Sigmoid colon (tissue), 7 donors: ENCODE data around the gene KREMEN1. TPM values are rescaled to one million over a fixed set of nuclear protein-coding genes. Genes with fewer than 3 reads are reported as not detected.

Experiments
- DNase-seq: peaks from one replicate; pipeline ENCODE4 v3.0.0-alpha.2; 2019
- H3K27ac ChIP-seq, 4 donors: fragments of 200-600 bp; sonication (generic); one replicate each; pipeline ENCODE4 v1.5.1; 2016 to 2019; ENCODE audit warnings: mild to moderate bottlenecking in 1 of 4
- H3K27me3 ChIP-seq, 3 donors: fragments of 200-600 bp; sonication (generic); one replicate each; pipeline ENCODE4 v1.5.1; 2019; ENCODE audit warnings: mild to moderate bottlenecking in 1 of 3
- H3K36me3 ChIP-seq, 4 donors: fragments of 200-600 bp; sonication (generic); one replicate each; pipeline ENCODE4 v1.5.1; 2016 to 2019
- H3K4me1 ChIP-seq, 4 donors: fragments of 200-600 bp; sonication (generic); one replicate each; pipeline ENCODE4 v1.5.1; 2017 to 2019
- H3K4me3 ChIP-seq, 4 donors: fragments of 200-600 bp; sonication (generic); one replicate each; pipeline ENCODE4 v1.5.1; 2017 to 2019; ENCODE audit warnings: mild to moderate bottlenecking in 2 of 4, moderate library complexity in 1 of 4
- H3K9me3 ChIP-seq, 4 donors: fragments of 200-600 bp in 3 of 4; sonication (generic) in 3 of 4; one replicate each; pipeline versions ENCODE4 v1.5.1 to v1.6.1; 2013 to 2019
- EP300 ChIP-seq, 4 donors: sonication (generic); formaldehyde crosslinking; IDR thresholded peaks; one replicate each; pipeline ENCODE4 v1.6.1; 2017; ENCODE audit warnings: antibody characterized with exemption in 4 of 4
- POLR2A ChIP-seq, 2 donors: fragments of 450-650 bp; IDR thresholded peaks; one replicate each; pipeline ENCODE4 v1.6.1; 2016; ENCODE audit warnings: antibody characterized with exemption in 2 of 2, mild to moderate bottlenecking in 2 of 2, moderate library complexity in 2 of 2
- POLR2AphosphoS5 ChIP-seq, 4 donors: sonication (generic); formaldehyde crosslinking; IDR thresholded peaks; one replicate each; pipeline ENCODE4 v1.6.1; 2017; ENCODE audit warnings: antibody characterized with exemption in 4 of 4
- WGBS, 2 donors: extraction: QIAGEN DNeasy Blood & Tissue Kit; methylation state at CpG; one replicate each; pipeline ENCODE4 v1.1.7; 2013; 5-methylcytosine and 5-hydroxymethylcytosine counted together
- intact Hi-C: fragments of 100-400 bp; cut with DNase I; formaldehyde crosslinking; loops from one replicate; pipeline ENCODE4 v1.15.1; 2023
- polyA plus RNA-seq, 3 donors: library from polyadenylated mRNA; stranded (reverse); fragments of 200-250 nt; gene quantifications; one replicate each; pipeline ENCODE4 v1.2.3, GENCODE V29; 2013
- total RNA-seq, 4 donors: library from RNA; depleted of rRNA; stranded (reverse); fragments of >200 nt; gene quantifications; one replicate each; pipeline ENCODE4 v1.1.0, GENCODE V29; 2016
- TF ChIP-seq, protein P1 (sequence below), 4 experiments: fragments of 450-650 bp in 3 of 4; fragments of 200-600 bp in 1 of 4; IDR thresholded peaks; one replicate each; pipeline ENCODE4 v1.5.1; 2016 to 2019; ENCODE audit warnings: antibody characterized with exemption in 4 of 4, mild to moderate bottlenecking in 3 of 4, moderate library complexity in 2 of 4
- donor health status: healthy with polysubstance abuse.
- donor health status: Bipolar disorder and iron deficiency.
- donor health status: healthy.

KREMEN1 gene
- total and polyA plus RNA-seq, 7 donors, result 4.2 to 13.2 (median 6.7) TPM

DNA sequence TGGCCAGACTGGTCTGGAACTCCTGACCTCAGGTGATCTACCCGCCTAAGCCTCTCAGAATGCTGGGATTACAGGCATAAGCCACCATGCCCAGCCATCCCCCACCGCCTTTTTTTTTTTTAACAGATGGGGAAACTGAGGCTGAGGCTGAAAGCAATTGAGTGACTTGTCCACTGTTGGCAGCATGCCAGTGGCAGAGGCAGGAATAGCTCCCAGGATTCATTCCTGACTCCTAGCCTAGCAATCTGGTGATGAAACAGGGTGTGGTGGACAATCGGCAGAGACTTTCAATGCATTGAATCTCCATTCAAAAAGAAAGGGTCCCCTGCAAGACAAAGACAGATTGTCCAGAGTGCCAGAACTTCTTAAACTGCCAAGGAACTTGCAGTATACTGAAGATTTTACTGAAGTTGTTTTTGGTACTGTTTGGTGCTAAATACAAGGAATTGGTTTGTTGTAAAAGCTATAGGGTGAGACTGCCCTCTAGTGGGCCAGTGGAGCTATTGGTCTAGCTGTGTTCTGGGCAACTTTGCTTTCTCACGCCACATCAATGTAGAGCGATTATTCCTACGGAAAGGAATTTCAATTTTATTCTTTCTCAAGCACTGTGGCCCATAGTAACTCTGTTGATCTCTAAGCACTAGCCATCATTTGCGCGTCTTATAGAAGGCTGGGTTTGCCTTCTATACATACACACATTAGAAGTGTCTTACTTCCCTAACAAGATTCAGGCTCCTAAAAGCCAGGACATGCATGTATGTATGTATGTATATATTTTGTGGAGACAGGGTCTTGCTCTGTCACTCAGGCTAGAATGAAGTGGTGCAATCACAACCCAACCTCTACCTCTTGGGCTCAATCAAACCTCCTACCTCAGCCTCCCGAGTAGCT is 32.2 kb upstream of the KREMEN1 start:
- Histone ChIP-seq H3K36me3 (peaks cover 0 to 25% (median 0%) of the 10 kb centered on the region in 4 donors), H3K4me1 (peaks cover 0 to 21% (median 15%) of the 10 kb centered on the region in 4 donors), H3K4me3 (no peak overlapping the region), H3K27ac (no peak overlapping the region), H3K27me3 (no peaks in the 10 kb centered on the region), H3K9me3 (no peaks in the 10 kb centered on the region)
- 29 to 36% methylated on average over 9 of the region's 9 CpGs for WGBS, 2 donors
- TF ChIP-seq, protein P1, sequence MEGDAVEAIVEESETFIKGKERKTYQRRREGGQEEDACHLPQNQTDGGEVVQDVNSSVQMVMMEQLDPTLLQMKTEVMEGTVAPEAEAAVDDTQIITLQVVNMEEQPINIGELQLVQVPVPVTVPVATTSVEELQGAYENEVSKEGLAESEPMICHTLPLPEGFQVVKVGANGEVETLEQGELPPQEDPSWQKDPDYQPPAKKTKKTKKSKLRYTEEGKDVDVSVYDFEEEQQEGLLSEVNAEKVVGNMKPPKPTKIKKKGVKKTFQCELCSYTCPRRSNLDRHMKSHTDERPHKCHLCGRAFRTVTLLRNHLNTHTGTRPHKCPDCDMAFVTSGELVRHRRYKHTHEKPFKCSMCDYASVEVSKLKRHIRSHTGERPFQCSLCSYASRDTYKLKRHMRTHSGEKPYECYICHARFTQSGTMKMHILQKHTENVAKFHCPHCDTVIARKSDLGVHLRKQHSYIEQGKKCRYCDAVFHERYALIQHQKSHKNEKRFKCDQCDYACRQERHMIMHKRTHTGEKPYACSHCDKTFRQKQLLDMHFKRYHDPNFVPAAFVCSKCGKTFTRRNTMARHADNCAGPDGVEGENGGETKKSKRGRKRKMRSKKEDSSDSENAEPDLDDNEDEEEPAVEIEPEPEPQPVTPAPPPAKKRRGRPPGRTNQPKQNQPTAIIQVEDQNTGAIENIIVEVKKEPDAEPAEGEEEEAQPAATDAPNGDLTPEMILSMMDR (IDR thresholded peaks at IDR 0.05), result peak; percentile 87 to 97 (median 94)
- TF ChIP-seq POLR2AphosphoS5 (IDR thresholded peaks at IDR 0.05), result no peak
- peak; percentile 81 for DNase-seq
- intact Hi-C loops, result loop anchor here (1.0 to 5.0 kb wide), 2 partner anchors 184 to 433 kb away; no protein-coding TSS in a partner anchor

DNA sequence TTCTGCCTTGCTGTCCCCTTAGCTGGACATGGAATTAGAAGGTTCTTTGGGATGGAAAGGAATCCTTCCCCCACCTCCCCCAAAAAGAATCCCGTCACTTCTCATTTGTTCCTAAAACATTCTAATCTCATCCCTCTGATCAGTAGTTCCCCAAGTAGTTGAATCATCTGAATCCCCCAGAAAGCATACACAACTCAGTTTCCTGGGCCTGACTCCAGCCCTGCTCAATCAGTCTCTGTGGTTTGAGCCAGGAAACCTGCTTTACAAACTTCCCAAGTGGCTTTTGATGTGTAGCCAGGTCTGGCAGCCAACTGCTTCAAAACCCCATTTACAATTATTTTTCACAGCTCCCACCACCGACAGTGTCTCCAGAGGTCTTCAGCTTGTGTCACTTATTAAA is 31.4 kb upstream of the KREMEN1 start:
- Histone ChIP-seq H3K27me3 (no peaks in the 10 kb centered on the region), H3K9me3 (no peaks in the 10 kb centered on the region), H3K4me3 (no peak overlapping the region), H3K27ac (no peak overlapping the region), H3K4me1 (peaks cover 0 to 21% (median 15%) of the 10 kb centered on the region in 4 donors), H3K36me3 (peaks cover 0 to 32% (median 2%) of the 10 kb centered on the region in 4 donors)
- 30 to 51% methylated on average over 2 of the region's 2 CpGs for WGBS, 2 donors
- no peak for DNase-seq
- intact Hi-C loops, result loop anchor here (5.0 kb wide), 1 partner anchor 434 kb away; no protein-coding TSS in a partner anchor
- no peak for TF ChIP-seq POLR2A (IDR thresholded peaks at IDR 0.05)
- no peak for TF ChIP-seq EP300 (IDR thresholded peaks at IDR 0.05)
- TF ChIP-seq, protein P1 (IDR thresholded peaks at IDR 0.05), result no peak
- no peak for TF ChIP-seq POLR2AphosphoS5 (IDR thresholded peaks at IDR 0.05)

DNA sequence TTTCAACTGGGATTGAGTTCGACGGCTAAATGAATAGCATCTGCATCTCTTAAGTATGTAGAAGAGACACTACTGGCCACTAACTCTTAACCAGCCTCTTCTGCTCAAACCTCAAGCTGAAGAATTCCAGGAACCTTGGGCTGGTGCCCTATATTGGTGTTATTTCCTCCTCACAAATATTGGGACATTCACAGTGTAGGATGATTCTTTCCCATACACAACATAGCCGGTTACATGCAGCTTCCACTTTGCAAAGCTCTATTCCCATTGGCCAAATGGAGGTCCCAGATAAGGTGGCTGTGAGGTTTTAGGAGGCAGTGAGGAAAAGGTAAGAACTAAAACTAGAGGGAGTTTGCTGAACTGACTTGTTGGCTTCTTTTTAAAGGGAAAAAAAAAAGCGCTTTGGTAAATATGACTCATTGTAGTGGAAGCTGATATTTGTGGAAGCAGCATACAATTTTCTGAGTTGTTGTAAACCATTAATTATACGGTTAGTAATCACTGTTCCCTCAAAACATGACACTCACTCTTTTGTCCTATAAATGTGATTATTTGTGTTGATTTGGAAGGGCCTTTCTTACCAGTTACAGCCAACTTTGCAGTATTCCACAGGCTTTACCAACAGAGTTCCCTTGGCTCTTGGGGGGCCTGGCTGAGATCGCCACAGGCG is 28.8 kb upstream of the KREMEN1 start:
- no peaks in the 10 kb centered on the region for H3K9me3 ChIP-seq
- H3K36me3 ChIP-seq, result peaks cover 2 to 59% (median 16%) of the 10 kb centered on the region in 4 donors
- no peak for DNase-seq
- no peak for TF ChIP-seq EP300 (IDR thresholded peaks at IDR 0.05)
- TF ChIP-seq, protein P1 (IDR thresholded peaks at IDR 0.05), result no peak
- TF ChIP-seq POLR2AphosphoS5 (IDR thresholded peaks at IDR 0.05), result no peak
- TF ChIP-seq POLR2A (IDR thresholded peaks at IDR 0.05), result no peak
- intact Hi-C loops, result loop anchor here (5.0 kb wide), 1 partner anchor 437 kb away; no protein-coding TSS in a partner anchor
- WGBS, 2 donors, result 80 to 83% methylated on average over 7 of the region's 7 CpGs
- H3K4me1 ChIP-seq, result peaks cover 0 to 21% (median 15%) of the 10 kb centered on the region in 4 donors
- no peak overlapping the region for H3K4me3 ChIP-seq
- no peaks in the 10 kb centered on the region for H3K27me3 ChIP-seq
- H3K27ac ChIP-seq, result peak overlapping the region; percentile 16 to 59 (median 34)

DNA sequence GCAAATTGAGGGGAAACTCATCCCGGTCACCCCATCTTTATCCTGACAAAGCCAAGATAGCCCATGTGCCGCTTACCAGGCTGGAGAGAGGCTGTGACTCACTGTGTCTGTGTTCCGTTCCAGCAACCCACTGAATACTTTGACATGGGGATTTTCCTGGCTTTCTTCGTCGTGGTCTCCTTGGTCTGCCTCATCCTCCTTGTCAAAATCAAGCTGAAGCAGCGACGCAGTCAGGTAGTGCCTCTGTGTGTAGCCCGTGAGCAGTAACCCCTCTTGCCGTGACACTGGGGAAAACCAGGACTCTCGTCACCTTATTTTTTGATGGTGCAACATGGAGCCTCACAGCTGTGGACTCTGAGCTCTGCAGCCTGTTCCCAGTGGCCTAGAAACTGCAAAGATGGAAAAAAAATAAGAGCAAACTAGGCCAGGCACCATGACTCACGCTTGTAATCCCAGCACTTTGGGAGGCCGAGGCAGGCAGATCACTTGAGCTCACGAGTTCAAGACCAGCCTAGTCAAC is 28.1 kb upstream of the KREMEN1 start:
- Histone ChIP-seq H3K9me3 (no peaks in the 10 kb centered on the region), H3K4me3 (no peak overlapping the region), H3K36me3 (peaks cover 9 to 65% (median 22%) of the 10 kb centered on the region in 4 donors), H3K4me1 (peaks cover 0 to 21% (median 15%) of the 10 kb centered on the region in 4 donors), H3K27ac (peak overlapping the region; percentile 16 to 59 (median 34)), H3K27me3 (no peaks in the 10 kb centered on the region)
- no peak for TF ChIP-seq EP300 (IDR thresholded peaks at IDR 0.05)
- TF ChIP-seq, protein P1 (IDR thresholded peaks at IDR 0.05), result no peak
- no peak for TF ChIP-seq POLR2AphosphoS5 (IDR thresholded peaks at IDR 0.05)
- TF ChIP-seq POLR2A (IDR thresholded peaks at IDR 0.05), result no peak
- DNase-seq, result no peak
- 83 to 86% methylated on average over 13 of the region's 13 CpGs for WGBS, 2 donors
- intact Hi-C loops, result loop anchor here (5.0 kb wide), 1 partner anchor 437 kb away; no protein-coding TSS in a partner anchor
